NB4 (cell line): ENCODE results near the gene CFAP74.

Source experiments
- DNase-seq: peaks from one replicate; pipeline ENCODE4 v3.0.0; 2010; ENCODE audit warnings: low read depth
- H3K4me3 ChIP-seq: one replicate; pipeline ENCODE4 v1.5.1; 2011; ENCODE audit warnings: mild to moderate bottlenecking, low read depth, low read length, moderate library complexity
- MYC ChIP-seq: IDR thresholded peaks from 2 replicates; pipeline ENCODE4 v1.6.1; 2011; ENCODE audit warnings: low read depth, low read length
- POLR2A ChIP-seq: IDR thresholded peaks from 2 replicates; pipeline ENCODE4 v1.6.1; 2011; ENCODE audit warnings: mild to moderate bottlenecking; ENCODE audit not compliant: insufficient read length; ENCODE audit errors: extremely low read depth
- TF ChIP-seq, protein P1 (sequence below): IDR thresholded peaks from one replicate; pipeline ENCODE4 v1.5.1; 2012; ENCODE audit warnings: low read depth, low read length
- TF ChIP-seq, protein P2 (sequence below): IDR thresholded peaks from 2 replicates; pipeline ENCODE4 v1.6.1; 2011; ENCODE audit warnings: low read depth, low read length

CFAP74 gene

DNA sequence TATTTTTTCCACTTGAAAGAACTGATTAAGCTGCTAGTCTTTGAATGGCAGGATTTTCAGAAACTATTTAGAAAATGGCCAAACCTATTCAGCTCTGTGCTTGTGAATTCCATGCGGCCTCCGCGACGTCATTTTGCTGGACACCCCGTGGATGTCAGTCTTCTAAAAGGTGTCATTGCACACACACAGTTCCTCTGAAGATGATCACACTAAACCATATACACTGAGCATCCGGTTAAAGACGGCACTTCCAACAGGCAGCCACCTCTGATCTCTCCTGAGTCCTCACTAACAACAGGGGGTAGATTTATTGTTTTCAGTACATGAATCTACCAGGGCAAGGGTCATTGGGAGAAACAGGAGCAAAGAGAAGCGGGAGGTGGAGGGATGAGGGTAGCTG, 9.1 kb downstream of the CFAP74 start:
- TF ChIP-seq POLR2A: no peak
- TF ChIP-seq, protein P1, sequence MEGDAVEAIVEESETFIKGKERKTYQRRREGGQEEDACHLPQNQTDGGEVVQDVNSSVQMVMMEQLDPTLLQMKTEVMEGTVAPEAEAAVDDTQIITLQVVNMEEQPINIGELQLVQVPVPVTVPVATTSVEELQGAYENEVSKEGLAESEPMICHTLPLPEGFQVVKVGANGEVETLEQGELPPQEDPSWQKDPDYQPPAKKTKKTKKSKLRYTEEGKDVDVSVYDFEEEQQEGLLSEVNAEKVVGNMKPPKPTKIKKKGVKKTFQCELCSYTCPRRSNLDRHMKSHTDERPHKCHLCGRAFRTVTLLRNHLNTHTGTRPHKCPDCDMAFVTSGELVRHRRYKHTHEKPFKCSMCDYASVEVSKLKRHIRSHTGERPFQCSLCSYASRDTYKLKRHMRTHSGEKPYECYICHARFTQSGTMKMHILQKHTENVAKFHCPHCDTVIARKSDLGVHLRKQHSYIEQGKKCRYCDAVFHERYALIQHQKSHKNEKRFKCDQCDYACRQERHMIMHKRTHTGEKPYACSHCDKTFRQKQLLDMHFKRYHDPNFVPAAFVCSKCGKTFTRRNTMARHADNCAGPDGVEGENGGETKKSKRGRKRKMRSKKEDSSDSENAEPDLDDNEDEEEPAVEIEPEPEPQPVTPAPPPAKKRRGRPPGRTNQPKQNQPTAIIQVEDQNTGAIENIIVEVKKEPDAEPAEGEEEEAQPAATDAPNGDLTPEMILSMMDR: no peak
- TF ChIP-seq, protein P2, sequence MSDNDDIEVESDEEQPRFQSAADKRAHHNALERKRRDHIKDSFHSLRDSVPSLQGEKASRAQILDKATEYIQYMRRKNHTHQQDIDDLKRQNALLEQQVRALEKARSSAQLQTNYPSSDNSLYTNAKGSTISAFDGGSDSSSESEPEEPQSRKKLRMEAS: no peak
- H3K4me3 ChIP-seq: no peak overlapping the region
- DNase-seq: no peak

DNA sequence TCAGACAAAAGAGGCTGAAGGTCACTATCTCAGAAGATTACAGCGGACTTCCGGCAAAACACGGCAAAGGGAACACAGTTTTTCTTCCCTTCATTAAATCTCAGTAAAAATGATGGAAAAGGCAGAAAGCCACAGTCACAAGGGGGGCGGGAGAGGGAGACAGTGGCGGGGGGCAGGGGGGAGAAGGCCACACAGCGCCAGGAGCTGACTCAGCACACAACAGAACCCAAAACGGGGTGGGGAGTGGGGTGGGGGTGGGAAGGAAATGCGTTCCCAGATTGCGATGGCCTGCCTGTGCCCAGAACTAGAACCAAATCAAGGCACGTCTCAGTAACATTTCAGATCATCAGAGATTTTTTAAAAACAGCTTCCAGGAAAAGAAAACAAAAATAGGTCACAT, 13.4 kb downstream of the CFAP74 start:
- no peak overlapping the region for H3K4me3 ChIP-seq
- DNase-seq: no peak

DNA sequence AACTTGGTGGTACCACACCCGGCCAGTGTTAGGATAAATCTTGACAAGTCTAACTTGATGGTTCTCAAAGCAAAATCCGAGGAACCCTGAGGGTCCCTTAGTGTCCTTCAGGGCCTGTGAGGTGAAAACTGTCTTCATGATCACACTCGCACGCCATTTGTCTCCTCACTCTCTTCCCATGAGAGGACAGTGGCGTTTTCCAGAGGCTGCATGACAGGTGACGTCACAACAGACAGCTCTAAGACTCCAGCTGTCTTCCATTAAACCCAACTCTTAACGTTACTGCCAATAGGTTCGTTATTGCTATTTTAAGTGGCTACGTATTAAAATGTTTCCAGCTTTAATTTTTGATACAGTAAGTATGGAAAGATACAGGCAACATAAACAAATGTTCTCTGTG, 13.8 kb downstream of the CFAP74 start:
- TF ChIP-seq MYC (no peak), POLR2A (no peak)
- TF ChIP-seq, protein P1: no peak
- TF ChIP-seq, protein P2: no peak

More for the DNA sequence above, 13.4 kb downstream of the CFAP74 start:
- no peak for TF ChIP-seq MYC
- TF ChIP-seq, protein P2: no peak
- TF ChIP-seq, protein P1: no peak

DNA sequence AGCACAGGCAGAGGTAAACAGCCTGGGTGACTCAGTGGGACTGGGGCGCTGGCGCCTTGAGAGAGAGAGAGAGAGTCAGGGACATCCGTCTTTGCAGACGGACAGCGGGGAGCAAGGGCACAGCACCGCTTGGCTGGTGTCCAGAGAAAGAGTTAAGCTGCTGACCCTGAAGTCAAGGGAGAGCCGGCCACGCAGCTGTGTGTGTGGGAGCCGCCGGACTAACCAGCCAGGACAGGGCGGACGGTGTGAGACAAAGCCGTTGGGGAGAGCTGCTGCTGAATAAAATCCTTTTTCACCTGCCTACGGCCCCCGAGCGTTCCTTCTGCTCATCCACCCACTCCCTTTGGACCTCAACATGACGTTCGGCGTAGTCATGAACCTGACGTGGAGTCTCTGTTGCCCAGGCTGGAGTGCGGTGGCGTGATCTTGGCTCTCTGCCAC, 14.5 kb downstream of the CFAP74 start:
- no peak for DNase-seq
- TF ChIP-seq POLR2A: no peak
- TF ChIP-seq, protein P2: no peak
- TF ChIP-seq, protein P1: no peak
- no peak for TF ChIP-seq MYC
- no peak overlapping the region for H3K4me3 ChIP-seq

More for the DNA sequence above, 13.8 kb downstream of the CFAP74 start:
- DNase-seq: no peak
- H3K4me3 ChIP-seq: no peak overlapping the region

DNA sequence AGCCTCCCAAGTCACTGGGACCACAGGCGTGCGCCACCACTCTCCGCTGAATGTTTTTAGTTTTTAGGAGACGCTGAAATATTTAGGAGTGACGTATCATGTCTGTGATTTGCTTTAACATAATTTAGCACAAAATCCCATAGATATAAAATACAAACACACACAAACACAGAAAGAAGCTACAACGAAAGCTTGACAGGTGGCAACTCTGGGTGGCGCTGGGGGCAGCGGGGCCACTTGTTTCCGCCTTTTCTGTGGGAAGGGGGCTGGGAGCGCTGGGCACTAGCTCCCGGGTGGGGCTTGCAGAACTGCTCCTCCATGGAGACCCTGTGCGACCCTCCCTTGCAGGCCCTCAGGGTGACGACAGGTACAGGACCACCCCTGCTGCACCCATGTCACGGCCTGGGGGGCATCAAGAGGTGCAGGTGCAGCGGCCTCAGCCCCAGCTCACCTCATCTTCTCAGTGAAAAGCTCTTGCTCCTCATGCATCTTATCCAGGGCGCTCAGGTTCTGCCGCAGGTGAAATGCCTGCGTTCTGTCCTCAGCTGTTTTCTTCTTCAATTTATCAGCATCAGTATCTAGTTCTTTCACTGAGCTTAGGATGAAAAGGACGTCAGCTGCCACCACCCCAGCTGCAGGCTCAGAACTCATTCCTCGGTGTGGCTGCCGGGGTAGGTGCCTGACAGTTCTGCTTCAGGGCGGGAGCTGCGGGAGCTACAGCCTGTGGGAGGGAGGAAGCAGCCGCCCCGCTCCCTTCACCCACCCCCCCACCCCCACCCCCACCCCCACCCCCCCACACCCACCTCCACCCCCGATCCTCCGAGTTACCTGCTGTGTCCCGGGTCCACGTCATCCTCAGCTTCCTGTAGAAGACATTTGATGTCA, 15.3 kb downstream of the CFAP74 start:
- no peak overlapping the region for H3K4me3 ChIP-seq
- no peak for DNase-seq
- TF ChIP-seq, protein P1: no peak
- TF ChIP-seq, protein P2: no peak
- TF ChIP-seq MYC (no peak), POLR2A (no peak)
